Measurements from ENCODE around the gene ACBD4. TPM values are rescaled to one million over a fixed set of nuclear protein-coding genes. Genes with fewer than 3 reads are reported as not detected.

Gene ACBD4, protein sequence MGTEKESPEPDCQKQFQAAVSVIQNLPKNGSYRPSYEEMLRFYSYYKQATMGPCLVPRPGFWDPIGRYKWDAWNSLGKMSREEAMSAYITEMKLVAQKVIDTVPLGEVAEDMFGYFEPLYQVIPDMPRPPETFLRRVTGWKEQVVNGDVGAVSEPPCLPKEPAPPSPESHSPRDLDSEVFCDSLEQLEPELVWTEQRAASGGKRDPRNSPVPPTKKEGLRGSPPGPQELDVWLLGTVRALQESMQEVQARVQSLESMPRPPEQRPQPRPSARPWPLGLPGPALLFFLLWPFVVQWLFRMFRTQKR
- 7.1 and 8.2 TPM in 2 replicates for total RNA-seq

DNA sequence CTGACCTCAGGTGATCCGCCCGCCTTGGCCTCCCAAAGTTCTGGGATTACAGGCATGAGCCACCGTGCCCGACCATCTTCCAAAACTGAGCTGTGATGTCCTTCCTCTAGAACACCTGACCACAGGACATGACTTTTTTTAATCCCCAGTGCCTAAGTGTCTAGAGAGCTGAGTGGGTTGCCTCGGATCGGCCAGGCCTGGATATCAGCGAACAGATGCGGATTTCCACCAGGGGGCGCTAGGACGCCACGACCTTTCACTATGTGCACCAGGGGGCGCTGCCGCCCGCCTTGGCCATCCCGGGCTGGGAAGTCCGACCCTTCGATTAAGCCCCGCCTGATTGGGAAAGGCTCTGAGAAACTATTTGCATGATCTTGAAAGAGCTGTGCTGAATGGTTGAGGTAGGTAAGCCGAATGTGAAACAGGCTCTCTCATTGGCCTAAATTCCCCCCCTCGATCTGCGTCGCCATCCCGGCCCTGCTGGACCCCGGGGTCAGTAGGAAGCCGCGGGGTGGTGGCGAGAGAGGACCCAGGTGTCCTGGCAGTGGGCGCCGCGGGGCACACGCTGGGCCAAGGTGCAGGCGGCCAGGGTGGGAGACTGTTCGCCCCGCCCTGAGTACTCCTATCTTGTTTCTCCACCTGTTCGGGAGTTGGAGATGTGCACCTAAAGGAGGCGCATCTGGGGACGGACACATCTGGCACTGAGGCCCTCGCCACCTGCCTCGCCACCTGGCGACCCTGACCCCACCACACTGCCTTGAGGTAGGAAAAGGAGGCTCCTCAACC lies at the start of gene ACBD4:
Gene ACBD4 (plus strand): TSS at position 496 of the 786 bp plus-strand sequence. CDS start 458 bp downstream, outside the sequence.
- TF ChIP-seq, protein P1, sequence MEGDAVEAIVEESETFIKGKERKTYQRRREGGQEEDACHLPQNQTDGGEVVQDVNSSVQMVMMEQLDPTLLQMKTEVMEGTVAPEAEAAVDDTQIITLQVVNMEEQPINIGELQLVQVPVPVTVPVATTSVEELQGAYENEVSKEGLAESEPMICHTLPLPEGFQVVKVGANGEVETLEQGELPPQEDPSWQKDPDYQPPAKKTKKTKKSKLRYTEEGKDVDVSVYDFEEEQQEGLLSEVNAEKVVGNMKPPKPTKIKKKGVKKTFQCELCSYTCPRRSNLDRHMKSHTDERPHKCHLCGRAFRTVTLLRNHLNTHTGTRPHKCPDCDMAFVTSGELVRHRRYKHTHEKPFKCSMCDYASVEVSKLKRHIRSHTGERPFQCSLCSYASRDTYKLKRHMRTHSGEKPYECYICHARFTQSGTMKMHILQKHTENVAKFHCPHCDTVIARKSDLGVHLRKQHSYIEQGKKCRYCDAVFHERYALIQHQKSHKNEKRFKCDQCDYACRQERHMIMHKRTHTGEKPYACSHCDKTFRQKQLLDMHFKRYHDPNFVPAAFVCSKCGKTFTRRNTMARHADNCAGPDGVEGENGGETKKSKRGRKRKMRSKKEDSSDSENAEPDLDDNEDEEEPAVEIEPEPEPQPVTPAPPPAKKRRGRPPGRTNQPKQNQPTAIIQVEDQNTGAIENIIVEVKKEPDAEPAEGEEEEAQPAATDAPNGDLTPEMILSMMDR (IDR thresholded peaks at IDR 0.05; ENCODE audit: insufficient read depth, low read length, poor library complexity, severe bottlenecking) = peak; percentile 100
- H3K27me3 ChIP-seq (ENCODE audit: control insufficient read depth, insufficient read depth, low read length) = no peaks in the 10 kb centered on the region
- H3K36me3 ChIP-seq (ENCODE audit: control insufficient read depth, insufficient read depth, low read length) = no peaks in the 10 kb centered on the region
- DNase-seq (ENCODE audit: low read depth) = peak; percentile 90
- H3K4me3 ChIP-seq (ENCODE audit: low read depth, low read length) = peak within 1 kb of the TSS; percentile 54

DNA sequence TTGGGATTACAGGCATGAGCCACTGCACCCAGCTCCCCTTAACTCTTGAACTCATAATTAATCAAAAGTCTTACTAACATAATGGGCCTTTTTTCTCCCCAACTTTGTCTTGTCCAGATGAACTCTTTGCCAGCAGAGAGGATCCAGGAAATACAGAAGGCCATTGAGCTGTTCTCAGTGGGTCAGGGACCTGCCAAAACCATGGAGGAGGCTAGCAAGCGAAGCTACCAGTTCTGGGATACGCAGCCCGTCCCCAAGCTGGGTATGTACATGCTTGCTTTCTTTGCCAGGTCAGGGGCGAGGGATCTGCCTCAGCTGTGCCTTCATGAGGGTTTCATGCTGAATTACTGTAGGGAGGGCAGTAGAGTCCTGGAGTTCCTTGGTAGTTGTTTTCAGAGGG lies 49.1 kb upstream of the ACBD4 start:
- Histone ChIP-seq H3K4me3 (ENCODE audit: low read depth, low read length) (no peak overlapping the region), H3K36me3 (ENCODE audit: control insufficient read depth, insufficient read depth, low read length) (peaks cover 2% of the 10 kb centered on the region), H3K27me3 (ENCODE audit: control insufficient read depth, insufficient read depth, low read length) (no peaks in the 10 kb centered on the region)
- DNase-seq (ENCODE audit: low read depth) = no peak
- TF ChIP-seq, protein P1 (IDR thresholded peaks at IDR 0.05; ENCODE audit: insufficient read depth, low read length, poor library complexity, severe bottlenecking) = no peak

- TF ChIP-seq, protein P1 (IDR thresholded peaks at IDR 0.05; ENCODE audit: insufficient read depth, low read length, poor library complexity, severe bottlenecking) = no peak
- H3K36me3 ChIP-seq (ENCODE audit: control insufficient read depth, insufficient read depth, low read length) = peaks cover 2% of the 10 kb centered on the region
- no peaks in the 10 kb centered on the region for H3K27me3 ChIP-seq (ENCODE audit: control insufficient read depth, insufficient read depth, low read length)
- no peak overlapping the region for H3K4me3 ChIP-seq (ENCODE audit: low read depth, low read length)
- DNase-seq (ENCODE audit: low read depth) = no peak
Observed at GRCh38 chr17:45086865-45087503, 48.5 kb upstream of the ACBD4 start.

- TF ChIP-seq, protein P1 (IDR thresholded peaks at IDR 0.05; ENCODE audit: insufficient read depth, low read length, poor library complexity, severe bottlenecking) = no peak
- Histone ChIP-seq H3K27me3 (ENCODE audit: control insufficient read depth, insufficient read depth, low read length) (no peaks in the 10 kb centered on the region), H3K4me3 (ENCODE audit: low read depth, low read length) (no peak overlapping the region), H3K36me3 (ENCODE audit: control insufficient read depth, insufficient read depth, low read length) (peaks cover 2% of the 10 kb centered on the region)
- no peak for DNase-seq (ENCODE audit: low read depth)
Observed at GRCh38 chr17:45087504-45087975, 47.9 kb upstream of the ACBD4 start.

- Histone ChIP-seq H3K4me3 (ENCODE audit: low read depth, low read length) (no peak overlapping the region), H3K36me3 (ENCODE audit: control insufficient read depth, insufficient read depth, low read length) (peaks cover 2% of the 10 kb centered on the region), H3K27me3 (ENCODE audit: control insufficient read depth, insufficient read depth, low read length) (no peaks in the 10 kb centered on the region)
- TF ChIP-seq, protein P1 (IDR thresholded peaks at IDR 0.05; ENCODE audit: insufficient read depth, low read length, poor library complexity, severe bottlenecking) = no peak
- no peak for DNase-seq (ENCODE audit: low read depth)
Observed at GRCh38 chr17:45087978-45088377, 47.5 kb upstream of the ACBD4 start.
